T-helper 1 cell treated with Interleukin-12 subunit alpha and Interleukin-12 subunit beta and Interleukin-4 antibody, amounts not matched to agents 30 ng/mL and 1 ng/mL, for 36 hours (primary cell): ENCODE measurements around the gene FAM156B. TPM values are rescaled to one million over a fixed set of nuclear protein-coding genes. Genes with fewer than 3 reads are reported as not detected.
"Not testable (repeated sequence)": the region's sequence is repeated elsewhere in the genome, so short reads cannot be mapped to it uniquely, and the experiment has no call there.

Source experiments
- intact Hi-C: fragments of 100-400 bp; cut with micrococcal nuclease; formaldehyde crosslinking; loops from one replicate; pipeline ENCODE4 v1.15.1; 2024
- total RNA-seq: library from RNA; stranded (reverse); gene quantifications from 2 replicates; pipeline ENCODE4 v1.2.3, GENCODE V29; 2022

FAM156B gene, protein sequence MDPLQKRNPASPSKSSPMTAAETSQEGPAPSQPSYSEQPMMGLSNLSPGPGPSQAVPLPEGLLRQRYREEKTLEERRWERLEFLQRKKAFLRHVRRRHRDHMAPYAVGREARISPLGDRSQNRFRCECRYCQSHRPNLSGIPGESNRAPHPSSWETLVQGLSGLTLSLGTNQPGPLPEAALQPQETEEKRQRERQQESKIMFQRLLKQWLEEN
- total RNA-seq: 11.6 and 11.7 TPM in 2 replicates

GRCh38 chrX:52896855-52897709 lies at the start of gene FAM156B:
Gene FAM156B (plus strand): TSS chrX:52897330. CDS start chrX:52907226, 9,896 bp downstream.
- intact Hi-C loops: not testable (repeated sequence)

- intact Hi-C loops: no loop called here
These were observed 44.8 kb upstream of the FAM156B start for GRCh38 chrX:52852110-52852860.

GRCh38 chrX:52856991-52857525 lies 40.1 kb upstream of the FAM156B start:
- intact Hi-C loops: not testable (repeated sequence)

DNA sequence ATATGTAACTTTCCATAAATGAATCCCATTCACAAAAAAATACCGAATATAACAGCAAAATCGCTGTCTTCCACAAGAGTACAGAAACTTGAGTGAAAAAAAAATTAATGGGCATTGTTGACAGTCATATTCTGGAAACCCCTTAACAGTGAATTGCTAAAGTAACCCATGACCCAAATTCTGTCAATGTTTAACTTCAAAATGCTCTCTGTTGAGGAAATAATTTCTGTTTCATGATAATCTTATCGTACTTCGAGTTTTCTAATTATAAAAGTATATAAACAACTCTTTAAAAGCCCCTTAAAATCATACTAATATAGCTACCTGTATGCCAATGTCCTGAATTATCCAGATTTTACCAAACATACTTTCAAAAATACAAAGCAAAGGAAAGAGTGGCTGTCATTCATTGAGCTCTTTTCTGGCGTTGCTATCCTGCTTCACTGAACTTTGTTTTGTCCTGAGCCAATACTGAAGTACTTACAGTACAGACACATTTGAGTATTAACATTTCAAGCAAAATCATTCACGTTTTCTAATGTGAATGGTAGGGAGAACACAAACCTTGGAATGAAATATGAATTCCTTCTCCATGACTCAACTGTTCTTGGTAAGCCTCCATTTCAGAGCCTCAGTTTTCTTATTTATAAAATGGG lies 31.7 kb upstream of the FAM156B start:
- intact Hi-C loops: no loop called here

DNA sequence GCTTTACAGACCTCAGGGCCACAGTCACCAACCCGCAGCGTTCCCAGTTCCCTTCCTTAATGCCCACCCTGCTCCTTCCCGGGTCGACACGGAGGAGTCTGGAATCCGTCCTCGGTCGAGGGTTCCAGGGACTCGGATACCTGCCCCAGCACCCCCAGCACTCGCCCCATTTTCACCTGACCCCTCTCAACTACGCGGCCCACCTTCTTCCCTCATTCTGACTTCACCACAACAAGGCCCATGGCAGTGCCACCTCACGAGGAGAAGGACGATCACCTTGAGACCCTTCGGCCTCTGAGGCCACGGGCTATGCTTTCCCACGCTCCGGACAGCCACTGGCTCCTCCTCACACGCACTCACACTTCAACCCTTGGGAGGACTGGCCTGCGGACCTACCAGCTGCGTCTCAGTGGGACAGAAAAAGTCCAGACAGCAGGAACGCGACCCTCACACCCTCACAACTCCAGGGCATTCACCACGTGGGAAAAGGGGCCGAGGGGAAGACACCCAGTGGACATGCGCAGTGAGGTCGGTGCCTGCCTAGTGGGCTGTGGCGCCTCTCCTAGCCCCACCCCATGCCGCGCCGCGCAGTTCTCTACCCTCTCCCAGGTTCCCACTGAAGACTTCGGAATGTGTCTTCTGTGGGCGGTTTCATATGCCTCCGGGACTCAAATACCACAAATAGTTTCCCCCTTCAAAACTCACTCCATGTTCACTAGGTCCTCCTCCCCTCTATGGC lies 29.4 kb upstream of the FAM156B start, which contains the start of gene XAGE3:
Gene XAGE3, minus strand, starts transcription at position 474 of the 739 bp plus-strand sequence. CDS start 950 bp downstream, outside the sequence.
- intact Hi-C loops: no loop called here

- intact Hi-C loops: no loop called here
These were observed 27.1 kb upstream of the FAM156B start for GRCh38 chrX:52870046-52870445.

DNA sequence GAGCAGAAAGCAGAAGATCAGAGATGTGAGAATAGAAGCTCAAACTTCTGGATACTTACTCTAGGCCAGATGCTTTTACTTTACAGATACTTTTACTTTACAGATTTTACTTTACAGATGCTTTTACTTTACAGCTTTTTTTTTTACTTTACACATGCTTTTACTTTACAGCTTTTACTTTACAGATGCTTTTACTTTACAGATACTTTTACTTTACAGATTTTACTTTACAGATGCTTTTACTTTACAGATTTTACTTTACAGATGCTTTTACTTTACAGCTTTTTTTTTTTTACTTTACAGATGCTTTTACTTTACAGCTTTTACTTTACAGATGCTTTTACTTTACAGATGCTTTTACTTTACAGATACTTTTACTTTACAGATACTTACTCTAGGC lies 23.3 kb upstream of the FAM156B start:
- intact Hi-C loops: not testable (repeated sequence)

DNA sequence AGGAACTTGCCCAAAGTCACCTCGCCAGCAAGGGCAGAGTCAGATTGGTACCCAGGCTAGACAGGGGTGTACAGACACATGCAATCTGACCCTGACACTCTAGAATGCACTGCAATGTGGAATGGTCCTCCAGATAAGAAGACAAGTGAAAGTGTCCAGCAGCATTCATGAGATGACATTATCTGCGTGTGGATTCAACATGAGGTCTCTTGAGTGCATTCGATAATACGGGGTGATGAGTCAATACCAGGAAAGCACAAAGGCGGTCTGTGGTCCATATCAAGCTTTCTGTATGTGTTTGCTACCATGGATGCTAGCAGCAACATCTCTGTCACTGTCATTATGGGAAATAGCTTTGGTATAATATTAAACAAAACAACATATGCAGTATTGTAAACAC lies 22.5 kb upstream of the FAM156B start:
- intact Hi-C loops: no loop called here

- intact Hi-C loops: not testable (repeated sequence)
These were observed 21.7 kb upstream of the FAM156B start for GRCh38 chrX:52875436-52875835.

GRCh38 chrX:52876386-52876785 lies 20.7 kb upstream of the FAM156B start:
- intact Hi-C loops: not testable (repeated sequence)

- intact Hi-C loops: not testable (repeated sequence)
These were observed 9.7 kb upstream of the FAM156B start for GRCh38 chrX:52887459-52887858.

GRCh38 chrX:52888090-52888489 lies 9.0 kb upstream of the FAM156B start:
- intact Hi-C loops: not testable (repeated sequence)

- intact Hi-C loops: not testable (repeated sequence)
These were observed 692 bp upstream of the FAM156B start for GRCh38 chrX:52896438-52896837.

- intact Hi-C loops: not testable (repeated sequence)
These were observed 8.4 kb downstream of the FAM156B start for GRCh38 chrX:52905531-52905930.

- intact Hi-C loops: not testable (repeated sequence)
These were observed 8.9 kb downstream of the FAM156B start for GRCh38 chrX:52906072-52906471.

DNA sequence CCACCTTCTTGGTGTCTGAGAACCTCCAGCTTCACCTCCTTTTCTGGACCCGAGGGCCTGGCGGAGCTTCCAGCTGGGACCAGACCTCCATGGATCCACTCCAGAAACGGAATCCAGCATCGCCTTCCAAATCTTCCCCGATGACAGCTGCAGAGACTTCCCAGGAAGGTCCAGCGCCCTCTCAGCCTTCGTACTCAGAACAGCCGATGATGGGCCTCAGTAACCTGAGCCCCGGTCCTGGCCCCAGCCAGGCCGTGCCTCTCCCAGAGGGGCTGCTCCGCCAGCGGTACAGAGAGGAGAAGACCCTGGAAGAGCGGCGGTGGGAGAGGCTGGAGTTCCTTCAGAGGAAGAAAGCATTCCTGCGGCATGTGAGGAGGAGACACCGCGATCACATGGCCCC lies 10.0 kb downstream of the FAM156B start:
- intact Hi-C loops: not testable (repeated sequence)

DNA sequence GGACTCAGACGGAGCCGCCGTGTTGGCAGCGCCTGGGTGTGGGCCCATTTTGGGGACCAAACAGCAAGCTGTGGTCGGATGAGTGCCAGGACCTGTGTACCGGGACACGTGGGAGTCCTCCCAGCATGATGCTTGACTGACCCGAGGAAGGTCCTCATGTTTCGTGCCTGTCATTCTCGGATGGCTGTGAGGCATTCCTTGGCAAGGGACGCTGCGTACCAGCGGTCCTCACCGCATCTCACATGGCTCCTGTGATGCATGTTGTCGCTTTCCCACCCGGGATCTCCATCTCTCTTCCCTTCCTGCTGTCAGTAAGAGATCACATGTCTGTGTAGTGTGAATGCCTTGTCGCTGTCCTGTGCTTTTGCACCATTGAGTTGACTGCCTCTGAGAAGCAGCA lies 10.8 kb downstream of the FAM156B start:
- intact Hi-C loops: not testable (repeated sequence)

- intact Hi-C loops: not testable (repeated sequence)
These were observed 12.3 kb downstream of the FAM156B start for GRCh38 chrX:52909313-52909969.

- intact Hi-C loops: not testable (repeated sequence)
These were observed 16.6 kb downstream of the FAM156B start for GRCh38 chrX:52913681-52914080.

- intact Hi-C loops: not testable (repeated sequence)
These were observed 17.6 kb downstream of the FAM156B start for GRCh38 chrX:52914704-52915103.
